Effector memory CD8-positive, alpha-beta T cell (primary cell): ENCODE data around the gene ITK.
A peak's percentile ranks its signal among the peaks of the same experiment; 100 is the strongest.
"Not testable (repeated sequence)": the region's sequence is repeated elsewhere in the genome, so short reads cannot be mapped to it uniquely, and the experiment has no call there.

ENCODE experiments used
- ATAC-seq: fragments of 150-1000 bp; cut with Tn5 transposase; replicated peaks from 2 replicates; pipeline ENCODE4 v1.10.0; 2021; ENCODE audit warnings: mild to moderate bottlenecking, moderate library complexity
- DNase-seq, 3 experiments: peaks; one replicate each; pipeline ENCODE4 v3.0.0; 2021
- H3K27ac Mint-ChIP-seq, 2 donors: one replicate each; pipeline ENCODE4 v1.8.0; 2022; ENCODE audit warnings: mild to moderate bottlenecking in 2 of 2, mixed read lengths in 2 of 2, moderate library complexity in 2 of 2
- H3K27me3 Mint-ChIP-seq, 2 donors: one replicate each; pipeline ENCODE4 v1.8.0; 2022; ENCODE audit warnings: mixed read lengths in 2 of 2
- H3K36me3 Mint-ChIP-seq: one replicate; pipeline ENCODE4 v1.8.0; 2022; ENCODE audit warnings: mild to moderate bottlenecking, moderate library complexity, mixed read lengths; ENCODE audit not compliant: insufficient read depth
- H3K4me1 Mint-ChIP-seq, 2 donors: one replicate each; pipeline ENCODE4 v1.8.0; 2022; ENCODE audit warnings: low read depth in 2 of 2, mixed read lengths in 2 of 2
- H3K4me3 Mint-ChIP-seq, 2 donors: one replicate each; pipeline ENCODE4 v1.8.0; 2022; ENCODE audit warnings: mild to moderate bottlenecking in 2 of 2, mixed read lengths in 2 of 2, moderate library complexity in 2 of 2
- H3K9me3 Mint-ChIP-seq, 2 donors: one replicate each; pipeline ENCODE4 v1.8.0; 2022; ENCODE audit warnings: mixed read lengths in 2 of 2

The ITK gene

DNA sequence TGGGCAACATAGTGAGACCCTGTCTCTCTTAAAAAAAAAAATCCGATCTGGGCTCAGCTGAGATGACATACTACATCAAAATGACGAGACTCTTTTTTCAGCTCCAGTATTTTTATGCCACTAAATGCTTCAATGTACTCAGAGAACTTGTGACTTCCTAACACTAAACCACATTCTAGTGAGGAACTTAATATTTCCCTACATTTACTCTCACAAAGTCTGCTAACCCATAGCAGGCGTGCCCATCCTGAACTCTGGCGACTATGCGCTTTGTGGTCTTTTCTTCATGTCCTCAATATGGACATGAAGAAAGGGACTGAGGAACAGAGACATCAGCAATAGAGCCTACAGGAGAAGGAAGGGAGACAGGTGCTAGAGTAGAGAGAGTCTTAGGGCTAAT, 41.3 kb downstream of the ITK start:
- H3K4me1 Mint-ChIP-seq = peaks cover 57 to 77% of the 10 kb centered on the region in 2 donors
- no peaks in the 10 kb centered on the region for H3K27me3 Mint-ChIP-seq
- peak overlapping the region; percentile 71 to 72 for H3K4me3 Mint-ChIP-seq
- no peaks in the 10 kb centered on the region for H3K9me3 Mint-ChIP-seq
- H3K27ac Mint-ChIP-seq = peak overlapping the region; percentile 93 to 96
- DNase-seq = no peak
- peak; percentile 31 for ATAC-seq
- H3K36me3 Mint-ChIP-seq = peaks cover 93% of the 10 kb centered on the region

DNA sequence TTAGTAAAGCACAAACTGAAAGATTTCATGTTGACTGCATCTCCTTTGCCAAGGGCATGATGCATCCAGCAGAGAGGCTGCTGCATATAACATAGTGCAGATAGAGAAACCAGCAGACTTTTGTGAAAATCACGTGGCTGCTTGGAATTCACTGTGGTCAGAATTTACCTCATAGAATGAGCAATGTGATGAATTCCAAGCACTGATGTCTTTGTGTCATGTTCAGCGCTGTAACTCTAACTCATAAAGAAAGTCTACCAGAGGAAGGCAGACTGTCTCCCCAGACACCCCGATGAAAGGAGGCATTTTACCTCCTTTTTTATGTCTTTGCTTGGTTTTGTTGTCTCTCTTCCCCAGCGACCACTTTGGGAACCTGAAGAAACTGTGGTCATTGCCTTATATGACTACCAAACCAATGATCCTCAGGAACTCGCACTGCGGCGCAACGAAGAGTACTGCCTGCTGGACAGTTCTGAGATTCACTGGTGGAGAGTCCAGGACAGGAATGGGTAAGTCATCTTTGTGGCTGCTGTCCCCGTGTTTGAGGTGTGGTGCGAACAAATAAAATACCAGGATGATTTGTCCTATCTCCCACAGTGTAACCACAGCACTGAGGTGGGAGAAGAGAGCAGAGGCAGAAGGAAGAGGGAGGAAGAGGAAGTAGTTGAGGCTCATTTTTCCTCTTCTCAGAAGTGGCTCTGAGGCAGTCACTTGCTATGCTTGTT, 42.0 kb downstream of the ITK start:
- Mint-ChIP-seq H3K36me3 (peaks cover 93% of the 10 kb centered on the region), H3K9me3 (no peaks in the 10 kb centered on the region), H3K4me1 (peaks cover 51 to 70% of the 10 kb centered on the region in 2 donors)

DNA sequence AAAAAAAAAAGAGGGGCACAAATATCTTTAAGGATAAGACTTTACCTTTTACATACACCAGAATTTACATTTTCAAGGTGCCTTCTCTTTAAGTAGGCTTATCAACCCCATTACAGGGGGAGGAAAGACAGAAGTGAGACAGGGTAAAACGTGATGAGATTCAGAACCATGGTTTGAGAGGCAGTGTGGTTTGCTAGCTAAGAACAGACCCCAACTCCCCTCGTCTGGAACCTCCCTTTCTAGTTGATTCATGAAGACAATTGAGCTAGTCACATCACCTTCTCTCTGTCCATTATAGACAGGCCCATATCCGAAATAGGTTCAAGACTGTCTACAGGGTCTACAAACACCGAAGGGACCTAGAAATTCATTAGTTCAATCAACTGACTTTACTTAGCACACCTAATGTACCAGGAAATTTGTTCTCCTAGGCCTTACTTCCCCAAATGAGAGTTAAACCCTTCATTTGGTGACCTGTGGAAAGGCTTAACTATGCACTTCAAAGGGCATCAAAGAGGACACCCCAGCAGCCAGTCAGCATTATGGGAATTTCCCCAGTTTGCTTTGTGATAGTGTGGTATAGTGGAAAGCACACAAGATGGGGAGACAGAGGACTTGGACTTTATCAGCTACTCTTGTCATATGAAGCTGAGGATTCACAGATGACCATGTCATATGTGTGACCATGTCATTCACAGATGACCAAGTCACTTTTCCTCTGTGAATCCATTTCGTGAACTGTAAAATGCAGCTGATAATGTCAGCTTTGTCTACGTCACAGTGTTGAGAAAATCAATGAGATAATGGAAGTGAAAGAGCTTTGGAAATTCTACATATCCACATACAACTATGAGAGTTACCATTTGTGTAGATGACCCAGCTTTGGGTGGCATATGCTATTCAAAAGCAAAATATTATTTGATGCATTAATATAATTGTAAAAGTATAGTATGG, 45.1 kb downstream of the ITK start:
- no peaks in the 10 kb centered on the region for H3K27me3 Mint-ChIP-seq
- no peaks in the 10 kb centered on the region for H3K9me3 Mint-ChIP-seq
- peak overlapping the region; percentile 45 to 49 for H3K4me3 Mint-ChIP-seq
- no peak for DNase-seq
- H3K36me3 Mint-ChIP-seq = peaks cover 90% of the 10 kb centered on the region
- H3K4me1 Mint-ChIP-seq = peaks cover 29 to 45% of the 10 kb centered on the region in 2 donors
- peak; percentile 20 for ATAC-seq
- H3K27ac Mint-ChIP-seq = peak overlapping the region; percentile 59 to 78

More for the DNA sequence above, 42.0 kb downstream of the ITK start:
- peak overlapping the region; percentile 93 to 96 for H3K27ac Mint-ChIP-seq
- peak overlapping the region; percentile 71 to 72 for H3K4me3 Mint-ChIP-seq
- peak; percentile 83 for ATAC-seq
- peak; percentile 34 to 46 (median 37) for DNase-seq
- no peaks in the 10 kb centered on the region for H3K27me3 Mint-ChIP-seq

DNA sequence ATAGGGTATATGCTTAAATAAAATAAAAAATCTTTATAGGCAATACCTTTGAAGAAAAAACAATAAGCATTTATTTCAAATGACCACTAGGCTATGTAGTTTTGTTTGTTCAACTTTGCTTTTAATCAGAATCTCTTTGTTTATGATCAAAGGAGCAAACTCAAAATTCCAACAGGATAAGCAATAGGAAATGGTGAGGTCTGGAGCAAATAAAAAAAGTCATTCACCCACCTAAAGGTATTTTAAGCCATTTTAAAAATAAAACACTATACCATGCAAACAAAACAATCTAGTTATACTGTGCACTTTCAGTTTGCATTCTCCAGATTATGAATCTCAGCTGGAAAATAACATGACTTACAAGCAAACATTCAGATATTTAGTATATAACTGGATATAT, 50.0 kb downstream of the ITK start:
- H3K27ac Mint-ChIP-seq = peak overlapping the region in 1 of 2 donors; percentile 77

DNA sequence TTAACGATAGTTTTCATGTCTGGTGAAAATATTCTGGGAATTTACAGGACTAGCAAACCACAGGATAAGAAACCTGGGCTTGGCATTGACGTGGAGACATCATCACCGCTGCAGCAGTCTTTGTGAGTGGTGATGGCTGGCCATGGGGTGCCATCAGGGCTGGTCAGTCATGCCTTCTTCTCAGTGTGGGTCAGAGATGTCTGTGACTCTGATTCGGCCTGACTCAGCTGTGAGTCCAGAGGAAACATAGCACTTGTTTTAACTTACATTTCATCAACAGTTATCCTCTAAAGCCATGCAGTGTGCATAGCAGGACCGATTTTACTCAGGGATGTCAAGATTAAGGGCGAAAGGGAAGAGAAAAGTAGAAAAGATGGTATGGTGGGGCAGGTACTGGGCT, 52.1 kb downstream of the ITK start:
- Mint-ChIP-seq H3K36me3 (peaks cover 92% of the 10 kb centered on the region), H3K9me3 (no peaks in the 10 kb centered on the region), H3K27me3 (no peaks in the 10 kb centered on the region), H3K4me1 (peaks cover 13 to 28% of the 10 kb centered on the region in 2 donors), H3K27ac (peak overlapping the region; percentile 75 to 81), H3K4me3 (no peak overlapping the region)
- DNase-seq (no peak), ATAC-seq (no peak)

More for the DNA sequence above, 50.0 kb downstream of the ITK start:
- ATAC-seq = no peak
- Mint-ChIP-seq H3K36me3 (peaks cover 93% of the 10 kb centered on the region), H3K9me3 (no peaks in the 10 kb centered on the region), H3K4me3 (no peak overlapping the region), H3K4me1 (peaks cover 17 to 40% of the 10 kb centered on the region in 2 donors), H3K27me3 (no peaks in the 10 kb centered on the region)
- DNase-seq = no peak

DNA sequence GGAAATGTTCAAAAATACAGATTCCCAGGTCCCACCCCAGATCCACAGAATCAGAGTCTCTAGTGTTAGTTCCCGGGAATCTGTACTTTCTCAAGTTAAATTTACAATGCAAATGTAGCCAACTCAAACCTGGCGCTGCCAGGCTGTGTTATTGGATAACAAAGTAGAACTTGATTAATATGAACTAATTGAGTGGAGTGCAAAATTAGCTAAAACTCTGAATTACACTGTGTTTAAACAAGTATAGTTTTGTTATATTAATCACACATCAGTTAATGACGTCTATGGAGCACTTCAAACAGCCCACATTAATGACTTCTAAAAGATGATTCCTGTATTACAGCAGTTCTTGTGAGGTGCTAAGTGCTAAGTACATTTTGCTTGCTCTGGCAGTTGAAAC, 52.9 kb downstream of the ITK start:
- peaks cover 13 to 28% of the 10 kb centered on the region in 2 donors for H3K4me1 Mint-ChIP-seq
- H3K27me3 Mint-ChIP-seq = no peaks in the 10 kb centered on the region
- no peaks in the 10 kb centered on the region for H3K9me3 Mint-ChIP-seq
- H3K4me3 Mint-ChIP-seq = no peak overlapping the region
- H3K27ac Mint-ChIP-seq = peak overlapping the region; percentile 25 to 81
- peaks cover 92% of the 10 kb centered on the region for H3K36me3 Mint-ChIP-seq
- DNase-seq (no peak), ATAC-seq (peak; percentile 93)

DNA sequence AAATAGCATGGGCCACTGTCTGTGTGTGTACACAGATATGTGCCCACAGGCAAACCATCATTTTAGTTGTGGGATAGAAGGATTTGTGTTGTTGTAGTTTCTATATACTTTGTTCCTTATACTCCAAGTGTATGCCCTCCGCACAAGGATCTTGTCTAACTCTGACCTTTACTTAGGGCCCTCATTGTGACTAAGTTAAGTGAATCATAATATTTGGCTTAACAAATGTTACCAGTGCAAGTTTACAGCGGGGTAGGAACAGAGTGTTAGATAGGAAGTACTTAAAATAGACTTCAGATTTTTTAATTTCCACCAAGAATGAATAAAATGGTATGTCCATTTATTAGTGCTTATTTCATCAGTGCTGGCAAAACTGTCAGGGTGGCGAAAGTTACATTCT, 55.8 kb downstream of the ITK start:
- H3K4me1 Mint-ChIP-seq = peaks cover 20 to 34% of the 10 kb centered on the region in 2 donors
- ATAC-seq (no peak), DNase-seq (no peak)
- H3K4me3 Mint-ChIP-seq = no peak overlapping the region
- H3K27ac Mint-ChIP-seq = peak overlapping the region; percentile 67 to 69
- no peaks in the 10 kb centered on the region for H3K27me3 Mint-ChIP-seq
- H3K36me3 Mint-ChIP-seq = peaks cover 93% of the 10 kb centered on the region
- H3K9me3 Mint-ChIP-seq = no peaks in the 10 kb centered on the region

DNA sequence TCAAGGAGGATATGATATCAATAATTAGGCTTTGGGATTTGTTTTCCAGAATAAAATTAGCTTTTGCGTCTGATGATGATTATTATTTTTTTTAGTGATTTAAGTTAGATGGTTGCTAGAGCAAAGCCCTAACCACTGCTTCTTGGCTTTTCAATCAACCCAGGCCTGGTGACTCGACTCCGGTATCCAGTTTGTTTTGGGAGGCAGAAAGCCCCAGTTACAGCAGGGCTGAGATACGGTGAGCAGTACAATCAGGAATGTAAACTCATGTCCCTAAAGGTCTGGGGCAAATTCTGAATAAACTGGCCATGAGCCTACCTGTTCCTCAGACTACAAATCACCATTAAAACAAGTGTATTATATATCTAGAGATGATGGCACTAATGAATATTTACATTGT, 60.8 kb downstream of the ITK start:
- Mint-ChIP-seq H3K27me3 (no peaks in the 10 kb centered on the region), H3K36me3 (peaks cover 96% of the 10 kb centered on the region), H3K27ac (peak overlapping the region in 1 of 2 donors; percentile 84), H3K9me3 (no peaks in the 10 kb centered on the region), H3K4me1 (peaks cover 21 to 34% of the 10 kb centered on the region in 2 donors), H3K4me3 (no peak overlapping the region)
- DNase-seq (no peak), ATAC-seq (no peak)

DNA sequence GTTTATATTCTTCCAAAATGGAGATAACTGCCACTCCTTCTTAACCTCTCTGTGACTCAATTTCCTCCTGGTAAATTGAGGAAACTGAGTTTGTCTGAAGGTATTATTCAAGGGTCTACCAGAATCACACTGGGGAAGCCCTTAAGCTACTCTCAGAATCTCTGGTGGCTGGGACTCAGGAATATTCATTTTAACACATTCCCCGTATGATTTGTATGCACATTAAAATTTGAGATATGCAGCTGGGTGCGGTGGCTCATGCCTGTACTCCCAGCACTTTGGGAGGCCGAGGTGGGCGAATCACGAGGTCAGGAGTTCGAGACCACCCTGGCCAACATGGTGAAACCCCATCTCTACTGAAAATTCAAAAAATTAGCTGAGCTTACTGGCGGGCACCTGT, 64.1 kb downstream of the ITK start:
- not testable (repeated sequence) for DNase-seq, H3K9me3 Mint-ChIP-seq, ATAC-seq, H3K27me3 Mint-ChIP-seq, H3K4me3 Mint-ChIP-seq
- Mint-ChIP-seq H3K27ac (peak overlapping the region; percentile 74 to 84), H3K4me1 (peaks cover 41 to 61% of the 10 kb centered on the region in 2 donors), H3K36me3 (peaks cover 97% of the 10 kb centered on the region)

DNA sequence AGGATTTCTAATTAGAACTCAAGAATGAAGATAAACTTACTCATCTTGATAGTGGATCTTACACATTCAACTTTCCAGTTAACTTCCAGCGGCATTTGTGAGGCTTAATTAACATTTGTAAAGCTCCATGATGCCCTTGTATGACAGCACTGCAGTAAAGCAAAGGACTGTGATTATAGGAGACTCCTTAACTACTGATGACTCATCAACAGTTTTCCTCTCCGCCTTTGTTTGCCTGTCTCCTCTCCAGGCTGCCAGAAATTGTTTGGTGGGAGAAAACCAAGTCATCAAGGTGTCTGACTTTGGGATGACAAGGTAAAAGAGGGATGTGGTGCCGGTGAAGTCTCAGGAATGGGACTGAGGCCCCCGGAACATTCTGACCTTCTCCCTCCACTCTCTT, 64.8 kb downstream of the ITK start:
- Mint-ChIP-seq H3K4me3 (no peak overlapping the region), H3K27ac (peak overlapping the region; percentile 92)

DNA sequence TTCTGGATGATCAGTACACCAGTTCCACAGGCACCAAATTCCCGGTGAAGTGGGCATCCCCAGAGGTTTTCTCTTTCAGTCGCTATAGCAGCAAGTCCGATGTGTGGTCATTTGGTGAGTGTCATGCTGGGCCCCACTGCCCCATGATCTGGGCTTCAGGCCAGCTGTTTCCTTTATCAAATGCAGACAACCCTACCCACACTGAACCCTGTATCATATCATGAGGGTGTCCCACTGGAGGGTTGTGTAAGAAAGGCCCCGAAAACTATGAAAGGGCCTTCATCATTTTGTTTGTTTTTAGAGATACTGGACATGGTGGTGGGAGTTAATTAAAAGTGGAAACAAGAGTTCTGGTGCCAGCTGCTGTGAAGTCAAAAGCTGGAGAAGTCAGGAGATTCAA, 65.2 kb downstream of the ITK start:
- DNase-seq (no peak), ATAC-seq (no peak)
- no peaks in the 10 kb centered on the region for H3K27me3 Mint-ChIP-seq
- no peaks in the 10 kb centered on the region for H3K9me3 Mint-ChIP-seq
- peaks cover 97% of the 10 kb centered on the region for H3K36me3 Mint-ChIP-seq
- peaks cover 46 to 67% of the 10 kb centered on the region in 2 donors for H3K4me1 Mint-ChIP-seq
- H3K27ac Mint-ChIP-seq = peak overlapping the region; percentile 92
- no peak overlapping the region for H3K4me3 Mint-ChIP-seq

More for the DNA sequence above, 64.8 kb downstream of the ITK start:
- ATAC-seq = no peak
- no peaks in the 10 kb centered on the region for H3K27me3 Mint-ChIP-seq
- H3K36me3 Mint-ChIP-seq = peaks cover 97% of the 10 kb centered on the region
- DNase-seq = no peak
- H3K9me3 Mint-ChIP-seq = no peaks in the 10 kb centered on the region
- H3K4me1 Mint-ChIP-seq = peaks cover 44 to 64% of the 10 kb centered on the region in 2 donors

DNA sequence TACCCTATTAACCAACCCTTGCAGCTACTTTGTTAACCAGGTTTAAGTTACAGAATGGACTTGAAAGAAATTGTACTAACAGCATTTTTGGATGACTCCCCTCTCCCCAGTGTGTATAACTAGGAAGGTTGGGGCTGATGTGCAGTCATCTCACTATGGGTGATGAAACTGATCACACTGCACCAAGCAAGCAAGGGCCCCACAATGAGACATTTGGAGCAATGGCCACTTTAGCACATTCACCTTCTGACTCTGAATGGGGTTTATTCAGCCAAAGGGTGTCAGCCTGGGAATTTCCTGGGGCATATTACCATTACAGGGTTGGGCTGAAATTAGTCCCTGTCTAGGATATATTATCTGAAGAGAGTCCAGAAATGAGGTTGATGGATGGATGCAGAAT, 66.6 kb downstream of the ITK start:
- ATAC-seq (no peak), DNase-seq (no peak)
- Mint-ChIP-seq H3K27me3 (no peaks in the 10 kb centered on the region), H3K9me3 (no peaks in the 10 kb centered on the region), H3K36me3 (peaks cover 99% of the 10 kb centered on the region), H3K27ac (peak overlapping the region; percentile 92), H3K4me1 (peaks cover 52 to 75% of the 10 kb centered on the region in 2 donors), H3K4me3 (peak overlapping the region; percentile 14 to 65)

DNA sequence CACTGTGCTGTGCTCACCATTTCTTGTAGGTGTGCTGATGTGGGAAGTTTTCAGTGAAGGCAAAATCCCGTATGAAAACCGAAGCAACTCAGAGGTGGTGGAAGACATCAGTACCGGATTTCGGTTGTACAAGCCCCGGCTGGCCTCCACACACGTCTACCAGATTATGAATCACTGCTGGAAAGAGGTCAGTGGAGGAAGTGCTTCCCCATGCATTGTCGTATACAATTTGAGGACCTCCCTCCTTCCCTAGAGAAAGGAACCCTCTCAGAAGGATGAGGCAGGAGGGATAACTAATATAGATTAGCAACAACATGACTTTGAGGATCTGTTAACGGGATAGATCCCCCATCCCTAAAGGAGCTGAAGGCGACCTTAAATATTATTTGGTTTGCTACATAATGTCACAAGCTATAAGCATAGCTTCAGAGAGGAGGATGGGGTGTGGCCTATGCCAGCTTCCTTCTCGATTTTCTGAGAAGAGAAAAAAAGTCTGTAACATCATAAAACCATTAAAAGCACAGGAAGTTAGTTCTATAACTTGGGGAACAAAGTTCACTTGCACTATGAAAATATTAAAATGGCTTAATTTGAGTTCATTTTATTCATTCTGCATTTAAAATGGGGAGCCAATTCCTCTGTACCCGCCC, 68.3 kb downstream of the ITK start:
- Mint-ChIP-seq H3K27ac (peak overlapping the region; percentile 92), H3K27me3 (no peaks in the 10 kb centered on the region), H3K9me3 (no peaks in the 10 kb centered on the region), H3K4me1 (peaks cover 63 to 81% of the 10 kb centered on the region in 2 donors), H3K4me3 (peak overlapping the region; percentile 61 to 71), H3K36me3 (peaks cover 99% of the 10 kb centered on the region)
- DNase-seq (no peak), ATAC-seq (peak; percentile 6)
